ENCODE measurements around the gene MYMK. TPM values are rescaled to one million over a fixed set of nuclear protein-coding genes. Genes with fewer than 3 reads are reported as not detected.

MYMK gene
- total RNA-seq, 1 donor from 2014 or later, result 441 TPM

DNA sequence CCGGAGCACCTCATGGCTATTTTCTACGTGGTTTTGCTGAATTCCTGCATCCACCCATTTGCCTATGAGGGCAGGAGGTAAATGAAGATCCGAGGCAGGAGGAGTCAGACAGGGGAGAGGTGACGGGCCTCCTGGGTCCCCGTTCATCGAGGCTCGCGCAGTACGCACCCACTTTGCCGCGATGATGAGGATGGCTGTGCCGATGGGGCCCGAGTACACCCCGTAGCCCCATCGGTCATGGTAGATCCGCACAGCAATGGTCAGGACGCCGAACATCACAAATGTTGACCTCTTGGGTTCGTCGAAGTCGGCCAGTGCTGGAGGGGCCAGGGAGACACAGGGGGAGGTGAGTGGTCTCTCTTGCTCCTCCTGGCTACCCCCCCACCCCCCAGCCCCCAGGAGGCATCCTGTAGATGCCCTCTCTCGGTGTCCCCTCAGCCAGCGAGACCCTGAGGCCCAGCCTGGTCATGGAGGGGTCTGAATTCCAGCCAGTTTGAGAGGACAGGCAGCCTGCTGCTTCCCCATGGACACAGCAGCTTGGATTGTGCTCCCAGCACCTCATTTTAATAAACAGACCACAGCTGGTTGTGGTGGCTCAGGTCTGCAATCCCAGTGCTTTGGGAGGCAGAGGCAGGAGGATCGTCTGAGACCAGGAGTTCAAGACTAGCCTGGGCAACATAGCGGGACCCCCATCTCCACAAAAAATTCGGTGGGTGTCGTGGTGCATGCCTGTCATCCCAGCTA is 5.9 kb downstream of the MYMK start:
- DNase-seq (ENCODE audit: low read depth), result no peak

DNA sequence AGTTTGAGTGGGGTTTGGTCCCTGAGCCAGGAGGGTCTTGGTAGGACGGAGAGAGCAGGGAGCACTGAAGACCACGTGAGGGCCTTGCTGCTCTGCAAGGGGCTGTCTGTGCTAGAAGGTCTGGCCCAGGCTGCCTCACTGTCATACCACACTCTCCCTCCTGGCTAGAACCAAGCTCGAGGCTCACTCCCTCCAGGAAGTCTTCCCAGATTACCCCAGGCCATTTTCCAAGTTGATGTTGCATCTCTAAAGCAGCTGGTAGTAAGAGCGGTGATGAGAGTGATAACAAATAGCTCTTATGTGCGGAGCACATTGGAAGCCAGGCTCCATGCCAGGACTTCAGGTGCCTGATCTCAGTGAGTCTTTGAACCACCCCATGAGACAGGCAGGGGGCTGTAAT is 6.6 kb downstream of the MYMK start:
- no peak for DNase-seq (ENCODE audit: low read depth)

DNA sequence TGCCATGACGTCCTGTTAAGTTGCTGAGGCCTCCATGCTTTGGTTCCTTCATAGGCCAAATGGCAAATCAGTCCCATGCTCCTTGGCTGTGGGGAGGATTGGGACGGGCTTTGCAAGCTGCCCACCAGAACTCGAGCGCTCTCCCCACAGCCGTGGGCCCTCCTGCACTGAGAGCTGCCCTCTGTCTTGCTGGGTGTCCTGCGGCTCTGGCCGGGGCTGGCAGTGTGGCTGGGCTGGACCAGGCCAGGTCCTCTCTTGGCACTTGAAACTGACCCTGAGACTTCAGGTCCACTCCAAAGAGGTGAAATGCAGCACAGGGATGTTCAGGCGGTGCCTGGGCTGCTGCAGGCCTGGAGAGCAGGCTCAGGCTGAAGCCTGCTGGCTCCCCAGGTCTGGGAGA is 7.0 kb downstream of the MYMK start:
- DNase-seq (ENCODE audit: low read depth), result no peak

DNA sequence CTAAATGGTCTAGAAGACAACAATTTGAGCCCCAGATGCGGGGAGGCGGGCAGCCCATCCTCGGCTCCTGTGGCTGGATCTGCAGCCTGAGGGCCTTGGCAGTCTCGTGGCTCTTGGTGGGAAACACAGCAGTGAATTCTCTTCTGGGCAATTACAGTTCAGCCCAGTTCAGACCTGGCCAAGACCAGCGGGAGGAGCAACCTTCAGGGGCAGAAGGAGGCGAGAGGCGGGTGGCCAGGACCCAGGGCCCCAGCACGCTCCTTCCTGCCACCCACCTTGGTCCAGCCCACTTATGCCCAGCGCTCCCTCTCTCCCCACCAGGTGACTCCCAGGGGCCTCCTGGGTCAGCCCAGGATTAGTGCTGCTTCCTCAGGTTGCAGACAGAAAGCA is 7.8 kb downstream of the MYMK start:
- no peak for DNase-seq (ENCODE audit: low read depth)

DNA sequence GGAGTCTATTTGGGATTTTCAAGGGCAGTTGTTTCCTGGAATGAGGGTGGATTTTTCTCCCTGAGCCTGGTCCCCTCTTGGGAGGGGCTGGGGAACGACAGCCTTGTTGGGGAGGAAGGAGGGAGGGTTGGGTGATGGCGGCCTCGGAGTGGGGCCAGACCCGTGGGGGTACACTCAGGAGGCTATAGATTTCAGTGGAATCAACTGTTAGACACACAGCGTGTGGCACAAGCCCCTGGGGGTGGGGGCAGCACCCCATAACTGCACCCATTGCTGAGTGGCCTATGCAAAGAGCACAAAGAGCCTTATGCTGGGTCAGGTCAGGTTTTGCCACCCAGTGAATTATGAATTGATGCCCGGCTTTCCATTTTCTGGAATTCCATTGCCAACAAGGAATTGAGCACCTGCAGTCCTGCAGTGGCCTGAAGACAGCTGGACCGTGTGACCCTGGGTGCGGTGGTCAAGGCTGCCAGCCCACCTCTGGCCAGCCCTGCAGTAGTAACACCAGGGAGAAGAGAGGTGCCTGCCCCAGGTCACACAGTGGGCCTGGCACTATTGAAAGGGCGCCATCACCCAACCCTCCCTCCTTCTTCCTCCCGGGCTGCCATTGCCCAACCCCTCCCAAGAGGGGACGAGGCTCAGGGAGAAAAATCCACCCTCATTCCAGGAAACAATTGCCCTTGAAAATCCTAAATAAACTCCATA is 8.4 kb downstream of the MYMK start:
- DNase-seq (ENCODE audit: low read depth), result no peak

DNA sequence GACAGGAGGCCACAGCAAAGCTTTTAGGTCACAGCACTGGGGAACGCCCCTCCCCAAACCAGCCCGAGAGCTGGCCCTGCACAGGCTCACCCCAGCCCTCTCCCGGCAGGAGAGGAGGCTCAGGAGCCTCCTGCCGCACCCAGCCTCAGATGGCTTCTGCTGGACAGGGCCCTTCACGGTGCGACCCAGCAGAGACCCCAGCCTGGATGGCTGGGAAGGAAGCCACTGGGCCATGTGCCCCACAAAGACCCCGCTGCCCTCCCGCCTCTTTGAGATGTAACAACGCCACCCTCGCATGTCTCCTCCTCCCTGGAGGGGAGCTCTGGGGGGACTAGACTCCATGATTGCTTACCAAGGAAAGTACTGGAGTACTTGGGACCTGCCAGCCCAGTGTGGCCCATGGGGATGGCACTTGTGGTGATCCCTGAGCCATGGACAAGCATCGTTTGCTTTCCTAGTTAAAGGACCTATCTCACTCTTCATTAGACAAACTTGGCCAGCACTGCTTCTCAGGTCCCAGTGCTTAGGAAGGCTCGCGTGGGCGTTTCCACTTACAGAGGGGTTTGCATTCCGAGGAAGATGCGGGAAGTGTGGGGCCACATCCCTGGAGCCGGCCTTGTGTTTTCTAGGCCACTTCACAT is 9.0 kb downstream of the MYMK start:
- DNase-seq (ENCODE audit: low read depth), result no peak

DNA sequence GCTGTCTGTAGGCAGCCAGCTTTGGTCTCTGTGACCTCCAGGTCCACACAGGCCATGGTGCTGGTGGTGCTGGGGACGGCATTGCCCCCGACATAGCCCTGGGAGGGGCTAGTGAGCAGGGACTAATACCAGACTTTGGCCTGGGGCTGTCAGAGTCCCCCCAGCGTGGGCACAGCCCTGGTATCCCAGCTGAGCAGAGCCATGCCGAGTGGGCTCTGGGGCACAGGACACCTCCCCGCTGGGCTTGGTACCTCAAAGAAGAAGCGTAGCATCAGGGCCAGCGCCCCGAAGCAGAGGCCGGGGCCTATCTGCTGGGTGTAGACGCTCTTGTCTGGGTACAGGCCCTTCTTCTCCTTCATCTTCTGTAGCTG is 9.5 kb downstream of the MYMK start:
- no peak for DNase-seq (ENCODE audit: low read depth)

DNA sequence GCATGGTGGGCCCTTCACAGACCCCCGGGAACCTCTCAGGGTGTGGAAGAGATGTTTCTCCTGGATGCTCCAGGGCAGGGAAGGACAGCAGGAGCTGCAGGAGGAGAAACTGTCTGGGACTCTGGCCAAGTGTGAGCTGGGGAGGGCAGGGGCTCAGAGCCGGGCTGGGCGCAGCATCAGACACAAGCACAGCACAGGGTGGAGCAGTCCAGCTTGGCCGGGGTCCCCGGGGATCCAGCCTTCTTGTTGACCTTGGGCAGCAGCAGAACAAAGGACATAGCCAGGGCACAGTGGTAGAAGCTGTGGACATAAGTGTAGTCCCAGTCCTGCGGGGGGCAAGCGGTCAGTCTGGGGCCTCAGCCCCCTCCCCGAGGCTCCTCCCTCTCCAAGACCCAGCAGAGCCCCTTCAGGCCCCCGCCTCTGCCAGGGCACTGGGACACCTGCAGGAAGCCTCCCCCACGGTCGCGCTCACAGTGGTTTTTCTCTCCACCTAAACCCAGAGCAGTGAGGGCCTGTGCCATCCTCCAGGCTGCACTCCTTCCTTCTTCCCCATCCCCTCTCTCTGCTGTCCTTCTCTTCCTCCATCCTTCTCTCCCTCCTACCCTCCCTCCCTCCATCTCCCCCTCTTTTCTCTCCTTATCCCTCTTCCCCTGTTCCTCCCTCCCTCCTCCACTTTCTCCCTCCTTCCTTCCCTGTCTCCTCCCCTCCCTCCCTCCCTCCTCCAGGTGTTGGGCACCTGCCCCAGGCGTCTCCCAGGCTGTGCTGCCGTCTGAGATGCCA is 10.1 kb downstream of the MYMK start:
- no peak for DNase-seq (ENCODE audit: low read depth)

DNA sequence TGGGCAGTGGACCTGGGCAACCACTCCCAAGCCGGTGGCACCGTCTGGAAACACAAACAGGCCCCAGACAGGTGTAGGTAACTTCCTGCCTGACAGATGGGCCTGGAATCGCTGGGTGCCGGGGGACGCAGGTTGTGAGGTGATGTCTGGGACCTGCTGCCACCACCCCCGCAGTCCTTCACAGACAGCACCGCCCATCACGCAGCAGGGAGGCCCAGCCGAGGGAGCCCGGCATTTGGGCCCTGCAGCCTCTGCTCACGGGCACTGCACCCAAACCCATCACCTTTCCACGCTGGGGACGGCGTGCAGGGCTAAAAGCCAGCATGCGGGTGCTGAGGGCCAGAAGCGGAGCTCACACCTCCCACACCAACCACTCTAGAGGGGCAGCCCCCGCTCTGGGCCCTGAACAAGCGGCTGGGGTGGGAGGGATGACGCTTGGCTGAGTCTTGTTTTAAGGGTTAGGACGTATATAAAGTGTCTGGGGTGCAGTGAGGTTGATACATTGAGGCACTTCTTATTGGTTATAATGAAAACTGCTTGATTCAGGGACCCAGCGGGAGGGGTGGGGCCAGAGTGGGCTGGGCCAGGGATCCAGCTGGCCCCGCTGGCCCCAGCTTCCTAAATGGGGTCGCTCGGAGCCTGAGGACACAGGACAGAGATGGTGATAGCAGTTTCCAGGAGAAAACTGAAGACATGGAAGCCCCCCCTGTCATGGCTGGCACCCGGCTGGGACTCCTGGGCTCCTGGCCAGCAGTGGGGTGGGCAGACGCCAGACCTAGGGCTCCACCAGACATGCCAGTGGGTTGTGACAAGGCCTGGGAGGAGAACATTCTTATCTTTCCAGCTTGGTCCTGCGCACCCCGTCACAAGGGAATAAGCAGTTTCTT is 11.3 kb downstream of the MYMK start:
- DNase-seq (ENCODE audit: low read depth), result no peak

DNA sequence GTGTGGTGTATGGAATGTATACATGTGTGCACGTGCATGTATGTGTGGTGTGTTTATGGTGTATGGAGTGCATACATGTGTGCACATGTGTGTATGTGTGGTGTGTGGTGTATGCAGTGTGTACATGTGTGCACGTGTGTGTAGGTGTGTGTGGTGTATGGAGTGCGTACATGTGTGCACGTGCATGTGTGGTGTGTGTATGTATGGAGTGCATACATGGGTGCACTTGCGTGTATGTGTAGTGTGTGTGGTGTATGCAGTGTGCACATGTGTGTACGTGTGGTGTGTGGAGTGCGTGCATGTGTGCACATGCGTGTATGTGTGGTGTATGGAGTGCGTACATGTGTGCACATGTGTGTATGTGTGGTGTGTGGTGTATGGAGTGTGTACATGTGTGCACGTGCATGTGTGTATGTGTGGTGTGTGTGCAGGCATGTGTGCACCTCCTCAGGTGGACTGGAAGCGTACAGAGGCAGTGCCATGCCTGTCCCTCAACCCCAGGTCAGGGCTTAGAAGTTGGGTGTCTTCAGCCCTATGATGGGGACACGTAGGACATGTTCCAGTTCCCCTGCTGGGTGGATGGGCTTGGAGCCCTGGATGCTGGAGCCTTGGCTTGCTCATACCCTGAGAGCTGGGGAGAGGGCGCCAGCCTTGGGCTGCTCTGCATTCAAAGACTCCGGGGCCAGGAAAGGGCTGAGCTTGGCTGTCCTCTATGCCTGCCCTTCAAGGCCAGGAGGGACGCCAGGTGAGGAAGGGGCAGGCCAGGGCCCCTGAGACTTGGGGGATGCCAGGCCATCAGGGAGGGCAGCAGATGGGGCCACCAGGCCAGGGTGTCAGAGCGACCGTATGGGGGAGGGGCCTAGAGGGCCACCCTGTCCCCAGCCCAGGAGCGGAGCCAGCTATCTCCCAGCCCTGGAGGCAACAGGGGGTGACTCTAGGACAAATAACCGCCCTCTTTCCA is 12.2 kb downstream of the MYMK start:
- peak; percentile 68 for DNase-seq (ENCODE audit: low read depth)

DNA sequence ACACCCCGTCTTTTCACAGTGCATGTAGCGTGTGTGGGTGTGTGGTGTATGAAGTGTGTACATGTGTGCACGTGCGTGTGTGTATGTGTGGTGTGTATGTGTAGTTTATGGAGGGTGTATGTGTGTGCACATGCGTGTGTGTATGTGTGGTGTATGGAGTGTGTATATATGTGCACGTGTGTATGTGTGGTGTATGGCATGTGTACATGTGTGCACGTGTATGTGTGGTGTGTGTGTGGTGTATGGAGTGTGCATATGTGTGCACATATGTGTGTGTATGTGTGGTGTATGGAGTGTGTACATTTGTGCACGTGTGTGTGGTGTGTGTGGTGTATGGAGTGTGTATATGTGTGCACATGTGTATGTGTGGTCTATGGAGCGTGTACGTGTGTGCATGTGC is 13.2 kb downstream of the MYMK start:
- no peak for DNase-seq (ENCODE audit: low read depth)

DNA sequence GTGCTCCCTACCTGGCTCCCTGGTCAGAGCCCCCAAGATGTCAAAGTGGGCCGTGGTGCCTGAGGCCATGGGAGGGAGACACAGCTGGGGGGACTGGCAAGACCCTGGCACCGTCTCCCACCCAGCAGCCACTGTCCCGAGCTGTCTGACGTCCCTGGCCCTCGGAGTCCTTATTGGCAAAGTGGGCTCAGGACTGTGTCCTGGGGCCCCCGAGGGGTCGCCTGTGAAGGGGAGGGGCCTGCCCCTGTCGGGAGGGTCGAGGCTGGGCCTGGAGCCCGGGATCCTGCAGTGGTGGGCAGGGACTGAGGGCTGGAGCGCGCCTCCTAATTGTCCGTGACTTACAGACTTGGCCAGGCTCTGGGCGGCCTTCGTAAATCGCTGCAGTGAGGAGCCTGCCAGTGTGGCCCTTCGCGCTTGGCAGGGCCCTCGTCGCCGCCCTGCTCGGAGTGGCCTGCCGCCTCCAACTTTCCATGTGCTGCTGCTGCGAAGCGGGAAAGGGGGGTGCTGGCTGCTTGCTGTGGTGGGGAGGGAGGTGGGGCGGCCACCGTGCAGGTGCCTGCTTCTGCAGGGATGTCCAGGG is 13.7 kb downstream of the MYMK start:
- DNase-seq (ENCODE audit: low read depth), result no peak

DNA sequence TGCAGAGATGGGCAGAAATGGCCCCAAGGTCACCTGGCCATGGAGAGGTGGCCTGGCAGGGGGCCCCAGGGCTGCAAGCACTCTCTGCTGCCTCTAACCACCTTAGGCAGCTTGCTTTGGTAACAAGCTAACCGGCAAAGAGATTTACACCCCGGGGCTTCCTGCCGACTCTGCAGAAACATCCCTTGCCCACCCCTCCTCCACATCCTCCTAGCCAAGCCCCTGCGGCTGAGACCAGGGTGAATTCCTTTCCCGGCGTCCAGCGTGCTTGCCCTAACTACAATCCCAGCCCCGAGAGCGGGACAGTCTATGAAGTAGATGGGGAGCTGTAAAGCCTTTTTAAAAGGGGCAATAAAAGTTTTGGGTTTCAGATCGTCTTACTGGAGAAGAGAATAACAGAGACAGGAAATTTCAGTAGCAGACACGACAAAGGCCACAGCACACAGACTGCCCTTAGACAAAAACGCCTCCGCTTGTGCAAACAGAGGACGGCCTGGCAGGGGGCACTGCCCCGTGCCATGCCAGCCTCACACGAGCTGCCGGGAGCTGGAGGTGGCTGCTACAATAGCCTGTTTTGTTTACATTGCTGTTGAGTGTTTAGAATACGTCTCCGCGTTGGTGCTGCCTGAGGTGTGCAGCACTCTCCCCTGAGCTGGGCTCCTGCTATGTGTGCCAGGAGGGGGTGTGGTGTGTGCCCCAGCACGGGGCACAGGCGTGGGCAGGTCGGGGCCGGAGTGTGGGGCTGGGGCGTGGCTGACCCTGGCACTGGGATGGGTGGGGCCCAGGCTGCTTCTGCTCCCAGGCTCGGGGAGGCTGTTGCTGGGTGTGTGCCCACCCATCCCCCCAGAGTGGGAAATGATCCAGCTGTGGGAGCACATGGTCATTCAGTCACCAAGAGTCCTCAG is 15.3 kb downstream of the MYMK start:
- DNase-seq (ENCODE audit: low read depth), result peak; percentile 82

DNA sequence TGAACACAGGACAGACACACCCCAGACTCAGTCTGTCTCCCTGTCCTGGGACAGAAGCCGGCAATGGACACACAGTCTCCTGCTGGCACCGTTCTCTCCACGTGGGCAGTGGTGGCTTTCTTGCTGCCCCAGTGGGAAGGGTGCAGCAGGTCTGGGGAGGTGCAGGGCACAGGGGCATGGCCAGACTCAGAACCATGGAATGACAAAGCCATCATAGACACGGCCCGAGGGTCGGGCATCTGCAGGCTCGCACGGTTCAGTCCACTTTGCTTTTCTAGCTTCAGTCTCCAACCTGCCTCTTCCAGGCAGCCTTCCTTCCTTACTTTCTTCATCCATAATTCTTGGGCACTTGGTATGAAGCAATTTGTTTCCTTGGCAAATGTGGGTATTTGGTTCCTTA is 16.7 kb downstream of the MYMK start:
- DNase-seq (ENCODE audit: low read depth), result no peak

DNA sequence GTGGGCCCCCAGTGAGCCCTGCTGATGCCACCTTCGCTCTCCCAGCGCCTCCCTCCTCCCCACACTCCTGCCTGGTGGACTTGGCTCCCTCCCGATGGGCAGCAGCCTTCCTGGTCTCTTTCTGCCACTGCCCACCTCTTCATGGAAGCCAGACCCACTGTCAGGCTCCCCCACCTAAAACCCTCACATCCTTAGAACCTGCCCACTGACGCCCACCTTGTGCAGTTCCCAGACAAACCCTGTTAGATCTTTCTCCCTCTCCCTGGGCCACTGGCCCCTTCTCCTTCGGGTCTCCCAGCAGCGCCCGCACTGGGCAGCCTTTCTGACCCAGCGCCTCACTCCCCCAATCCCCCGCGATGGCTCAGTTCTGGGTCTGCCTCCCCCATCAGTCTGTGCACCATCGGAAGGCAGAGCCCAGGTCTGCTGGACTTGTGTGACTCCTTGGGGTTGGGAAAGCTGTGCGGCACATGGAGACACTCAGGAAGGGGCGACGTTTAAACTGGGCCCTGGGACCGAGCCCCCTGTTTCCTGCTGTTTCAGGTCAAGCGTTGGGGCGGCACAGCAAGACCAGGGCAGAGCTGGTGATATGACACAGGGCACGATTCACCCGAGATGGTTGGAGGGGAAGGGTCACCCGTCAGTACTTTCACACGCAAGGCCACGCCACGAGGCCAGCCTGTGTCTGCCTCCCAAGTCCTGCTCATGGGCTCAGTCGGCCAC is 17.4 kb downstream of the MYMK start:
- no peak for DNase-seq (ENCODE audit: low read depth)

DNA sequence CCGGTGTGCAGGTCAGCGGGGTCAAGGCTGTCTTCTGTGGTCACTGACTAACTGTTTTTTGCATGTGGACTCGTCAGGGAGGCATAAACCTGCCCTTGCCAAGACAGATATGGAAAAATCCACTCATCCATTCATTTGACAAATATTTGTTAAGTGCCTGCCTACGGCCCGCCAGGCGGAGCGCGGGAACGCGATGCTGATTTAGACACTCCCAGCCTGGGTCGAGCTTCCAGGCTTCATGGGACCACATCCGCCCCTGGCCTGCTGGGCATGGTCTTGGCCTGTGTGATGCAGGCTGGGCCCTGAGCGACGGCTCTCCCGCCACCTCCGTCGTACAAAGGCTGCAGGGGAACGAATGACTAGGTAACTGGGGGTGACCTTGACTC is 18.1 kb downstream of the MYMK start:
- DNase-seq (ENCODE audit: low read depth), result peak; percentile 78

DNA sequence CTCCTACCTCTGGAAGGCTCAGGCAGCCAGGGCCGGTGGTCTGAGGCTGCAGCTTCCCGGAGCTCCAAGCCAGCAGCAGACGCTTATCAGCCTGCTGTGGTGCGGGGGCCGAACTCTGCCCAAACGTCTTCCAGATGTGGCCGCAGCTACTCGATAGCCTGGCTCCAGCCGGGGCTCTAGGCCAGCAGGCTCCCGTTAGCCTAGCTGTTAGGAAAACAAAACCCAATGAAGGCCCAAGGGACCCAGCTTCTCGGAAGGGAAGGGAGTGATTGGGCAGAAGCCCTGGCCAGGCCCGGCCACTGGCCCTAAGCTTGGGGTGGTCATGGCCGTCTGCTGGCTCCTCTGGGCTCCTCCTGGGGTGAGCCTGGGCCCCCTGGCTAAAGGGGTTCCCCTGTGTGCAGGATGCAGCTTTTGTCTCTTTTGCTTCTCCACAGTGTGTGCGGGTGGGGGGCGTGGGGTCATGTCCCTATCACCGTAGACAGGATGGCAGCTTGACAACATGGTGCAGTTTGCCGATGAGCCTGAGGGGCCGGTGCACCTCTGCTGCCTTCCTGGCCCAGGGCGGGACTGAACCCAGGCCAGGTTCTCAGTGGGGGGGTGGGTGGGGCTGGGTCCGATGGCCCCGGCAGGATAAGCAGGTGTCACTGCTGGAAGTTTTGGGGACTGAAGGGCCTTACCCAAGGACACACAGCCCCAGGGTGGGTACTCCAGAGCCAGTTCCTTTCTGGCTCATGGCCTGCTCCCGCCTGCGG is 18.7 kb downstream of the MYMK start:
- DNase-seq (ENCODE audit: low read depth), result no peak

Measured in myocyte (in vitro differentiated cells).